NCI-H345 treated with DMSO at 0.1 percent for 48 hours (cell line): ENCODE data around the gene SCUBE3.

ENCODE experiments used
- DNase-seq: peaks from one replicate; lab custom pipeline; 2025; ENCODE audit not compliant: unreplicated experiment; lab: John Stamatoyannopoulos, UW

The SCUBE3 gene

GRCh38 chr6:35265523-35265922 is 51.8 kb downstream of the SCUBE3 start:
- no peak for DNase-seq

- no peak for DNase-seq
These were observed 53.7 kb downstream of the SCUBE3 start for GRCh38 chr6:35267446-35267845.

- DNase-seq: no peak
These were observed 54.1 kb downstream of the SCUBE3 start for GRCh38 chr6:35267897-35268296.

GRCh38 chr6:35272005-35272404 is 58.2 kb downstream of the SCUBE3 start:
- DNase-seq: no peak

GRCh38 chr6:35273822-35274559 is 60.2 kb downstream of the SCUBE3 start:
- DNase-seq: no peak

- no peak for DNase-seq
These were observed 62.0 kb downstream of the SCUBE3 start for GRCh38 chr6:35275744-35276260.

GRCh38 chr6:35278708-35279107 is 65.0 kb downstream of the SCUBE3 start:
- DNase-seq: no peak

- no peak for DNase-seq
These were observed 67.1 kb downstream of the SCUBE3 start for GRCh38 chr6:35280903-35281302.

- no peak for DNase-seq
These were observed 68.7 kb downstream of the SCUBE3 start for GRCh38 chr6:35282472-35282871.

- no peak for DNase-seq
These were observed 69.6 kb downstream of the SCUBE3 start for GRCh38 chr6:35283361-35283760.

GRCh38 chr6:35287671-35288396 is 74.1 kb downstream of the SCUBE3 start:
- no peak for DNase-seq

GRCh38 chr6:35288834-35289233 is 75.1 kb downstream of the SCUBE3 start:
- DNase-seq: no peak

GRCh38 chr6:35291491-35291890 is 77.7 kb downstream of the SCUBE3 start:
- DNase-seq: no peak

- DNase-seq: no peak
These were observed 78.7 kb downstream of the SCUBE3 start for GRCh38 chr6:35292494-35292893.

- no peak for DNase-seq
These were observed 79.9 kb downstream of the SCUBE3 start for GRCh38 chr6:35293681-35294080.

GRCh38 chr6:35294308-35294945 is 80.7 kb downstream of the SCUBE3 start:
- DNase-seq: peak; percentile 4

- no peak for DNase-seq
These were observed 81.3 kb downstream of the SCUBE3 start for GRCh38 chr6:35295036-35295435.

- DNase-seq: no peak
These were observed 82.0 kb downstream of the SCUBE3 start for GRCh38 chr6:35295521-35296315.

GRCh38 chr6:35296931-35297600 is 83.3 kb downstream of the SCUBE3 start:
- DNase-seq: no peak
